ENCODE measurements around the gene WDR38.

WDR38 gene

DNA sequence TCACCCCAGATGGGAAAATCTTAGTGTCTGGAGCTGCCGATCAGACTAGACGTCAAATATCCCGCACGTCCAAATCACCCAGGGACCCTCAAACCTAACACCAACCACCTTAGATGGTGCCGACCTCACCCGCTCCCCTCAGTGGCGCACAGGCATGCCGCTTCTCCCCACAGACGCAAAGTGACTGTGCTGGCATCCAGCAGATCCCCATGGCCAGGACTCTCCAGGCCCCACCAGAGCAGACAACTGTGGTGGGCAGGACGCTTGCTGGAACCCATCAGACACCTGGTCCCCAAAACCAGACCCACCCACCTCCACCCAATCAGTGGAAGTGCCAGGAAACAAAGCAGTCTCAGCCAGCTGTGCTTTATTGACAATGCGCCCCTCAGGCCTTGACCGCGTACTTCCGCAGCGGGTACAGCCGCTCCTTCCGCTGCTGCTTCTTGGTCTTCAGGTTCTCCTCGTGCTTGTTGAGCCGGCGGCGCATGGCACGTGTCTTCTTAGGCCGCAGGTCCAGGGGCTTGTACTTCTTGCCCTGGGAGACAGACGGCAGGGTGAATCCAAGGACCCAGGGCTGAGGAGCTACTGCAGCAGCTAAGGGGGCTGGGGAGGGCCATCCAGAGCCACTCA lies 4.4 kb downstream of the WDR38 start:
- DNase-seq (ENCODE audit: low read depth in 4 of 4, low spot score in 1 of 4) = no peak

DNA sequence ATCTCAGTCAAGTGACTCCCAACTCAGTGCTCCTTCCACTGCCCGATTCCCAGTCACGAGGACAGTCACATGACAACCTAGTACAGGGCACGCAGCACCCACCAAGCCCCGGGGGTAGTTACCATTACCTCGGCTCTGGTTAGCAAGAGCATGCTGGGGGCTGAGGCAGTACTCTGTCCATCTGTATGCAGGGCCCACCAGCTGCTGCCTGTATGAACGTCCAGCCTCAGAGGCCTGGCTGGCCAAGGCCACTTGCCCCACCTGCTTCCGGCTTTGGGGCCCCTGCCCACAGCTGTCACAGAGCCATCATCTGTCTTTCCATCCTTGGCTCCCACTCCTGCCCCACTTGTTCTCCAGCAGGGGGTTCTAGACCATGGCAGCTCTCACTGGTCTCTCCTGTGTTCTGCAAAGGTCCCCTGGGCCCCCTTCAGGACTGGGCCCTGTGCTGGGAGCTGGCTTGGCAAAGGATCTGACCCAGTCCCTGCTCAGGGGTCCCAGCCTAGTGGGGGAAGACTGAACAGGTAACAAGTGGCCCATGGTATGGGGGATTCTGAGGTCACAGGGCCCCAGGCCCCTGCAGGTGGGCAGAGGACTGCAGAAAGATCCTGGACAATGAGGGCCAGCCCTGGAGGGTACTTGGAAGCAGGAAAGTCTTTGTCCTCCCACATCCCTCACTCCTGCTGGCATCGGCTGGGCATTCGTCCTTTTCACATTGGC lies 5.2 kb downstream of the WDR38 start:
- no peak for DNase-seq (ENCODE audit: low read depth in 4 of 4, low spot score in 1 of 4)

DNA sequence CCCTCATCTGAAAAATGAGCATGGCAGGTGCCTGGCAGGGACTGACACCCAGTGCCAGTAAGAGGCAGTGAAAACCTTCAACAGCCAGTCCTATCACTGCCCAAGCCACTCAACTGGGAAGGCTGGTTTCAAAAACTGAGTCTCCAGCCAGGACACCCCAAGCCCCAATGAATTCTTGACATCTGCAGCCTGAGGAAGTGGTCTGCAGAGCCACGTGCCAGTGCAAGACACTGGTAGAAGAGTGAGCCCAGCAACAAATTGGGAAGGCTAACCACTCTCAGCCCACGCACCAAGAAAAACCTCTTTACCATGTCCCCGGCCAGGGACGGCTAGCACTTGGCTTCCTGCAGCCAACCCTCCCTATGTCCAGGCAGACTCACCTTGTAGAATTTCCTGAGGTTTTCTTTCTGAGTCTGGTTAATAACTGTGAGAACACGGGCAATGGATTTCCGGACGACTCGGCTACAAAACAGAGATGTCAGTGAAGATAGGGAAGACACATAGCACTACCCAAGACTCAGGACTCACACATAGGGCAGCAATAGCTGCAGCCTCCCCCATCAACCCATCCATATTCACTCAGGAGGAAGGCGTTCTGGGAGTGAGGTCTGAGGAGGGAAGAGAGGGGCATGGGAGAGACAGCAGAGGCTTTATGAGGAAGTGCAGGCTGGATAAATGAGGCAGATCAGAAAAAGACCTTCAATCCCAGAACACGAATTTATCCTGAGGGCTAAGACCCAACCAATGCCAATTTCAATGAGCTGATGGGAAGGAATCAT lies 6.7 kb downstream of the WDR38 start:
- DNase-seq (ENCODE audit: low read depth in 4 of 4, low spot score in 1 of 4) = no peak

DNA sequence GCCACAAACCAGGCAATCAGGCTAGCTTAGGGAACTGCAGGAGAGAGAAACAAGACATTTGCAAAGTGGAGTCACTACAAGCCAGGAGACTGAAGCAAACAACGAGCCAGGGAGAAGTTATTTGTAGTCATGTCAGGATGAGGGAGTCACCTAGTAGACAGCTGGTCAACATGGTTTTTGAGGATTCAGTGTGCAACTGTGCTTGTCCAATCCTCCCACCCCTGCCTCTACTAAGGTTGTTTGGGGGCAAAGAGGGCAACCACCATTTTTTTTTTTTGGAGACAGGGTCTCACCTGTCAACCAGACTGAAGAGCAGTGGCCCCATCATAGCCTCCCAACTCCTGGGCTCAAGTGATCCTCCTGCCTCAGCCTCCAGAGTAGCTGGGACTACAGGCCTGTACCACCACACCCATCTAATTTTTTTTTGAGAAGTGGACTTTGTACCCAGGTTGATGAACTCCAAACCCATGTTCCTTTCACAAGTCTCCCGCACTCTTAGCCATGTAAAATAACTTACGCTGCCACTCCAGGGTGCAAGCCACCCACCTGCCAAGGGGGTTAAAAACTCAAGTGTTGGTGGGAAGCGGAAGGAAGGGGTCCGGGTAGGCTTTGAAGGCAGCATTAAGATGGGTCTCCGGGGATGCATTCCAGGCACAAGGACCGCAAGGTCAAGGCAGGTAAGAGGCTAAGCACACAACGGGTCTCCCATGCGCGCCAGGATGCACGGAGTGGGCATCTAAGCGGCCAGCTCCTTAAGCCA lies 7.5 kb downstream of the WDR38 start:
- DNase-seq (ENCODE audit: low read depth in 4 of 4, low spot score in 1 of 4) = no peak

DNA sequence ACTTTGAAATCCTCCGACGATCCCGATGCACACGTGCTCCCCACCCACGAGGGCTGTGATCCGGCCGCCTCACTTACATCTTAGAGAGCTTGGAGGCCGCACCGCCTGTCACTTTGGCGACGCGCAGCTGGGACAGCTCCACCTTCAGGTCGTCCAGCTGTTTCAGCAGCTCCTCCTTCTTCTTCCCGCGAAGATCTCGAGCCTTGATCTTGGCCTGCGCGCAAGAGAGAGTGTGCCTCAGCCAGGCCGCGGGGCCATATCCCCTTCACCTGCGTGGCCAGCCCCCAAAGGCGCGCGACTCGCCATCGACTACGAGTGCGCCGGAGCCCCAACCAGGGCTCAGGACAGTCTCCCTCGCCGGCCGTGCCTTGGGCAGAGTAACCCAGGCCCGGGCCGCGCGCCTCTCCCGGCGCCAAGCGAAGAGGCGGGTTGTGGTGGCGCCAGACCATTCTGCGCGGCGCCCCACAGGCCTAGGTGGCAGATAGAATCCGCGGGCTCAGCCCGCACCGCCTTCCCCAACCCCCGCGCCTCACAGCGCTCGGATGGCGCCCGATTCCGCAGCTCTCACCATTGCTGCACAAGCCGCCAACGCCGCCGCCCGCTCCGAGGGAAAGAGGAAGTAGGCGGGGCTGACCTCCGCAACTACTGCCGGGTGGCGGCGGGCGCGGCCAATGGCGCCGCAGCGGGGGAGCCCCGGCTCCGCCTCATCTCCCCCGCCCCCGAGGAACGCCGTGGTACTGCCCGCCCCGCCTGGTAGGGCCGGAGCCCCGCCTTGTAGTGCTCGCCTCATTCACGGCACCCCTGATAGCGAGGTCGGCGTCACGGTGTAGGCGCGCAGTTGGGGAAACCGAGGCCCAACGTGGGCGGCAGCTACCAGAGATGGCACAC lies 8.3 kb downstream of the WDR38 start, which contains the start of the genes ARPC5L and RPL35:
ARPC5L (plus strand) TSS at position 789 of the 888 bp plus-strand sequence. CDS start 7,161 bp downstream, outside the sequence.
RPL35 (minus strand) TSS at position 616 of the 888 bp plus-strand sequence; CDS start at position 571, 45 bp downstream.
- DNase-seq (ENCODE audit: low read depth in 4 of 4, low spot score in 1 of 4) = peak; percentile 89 to 96 (median 94)

DNA sequence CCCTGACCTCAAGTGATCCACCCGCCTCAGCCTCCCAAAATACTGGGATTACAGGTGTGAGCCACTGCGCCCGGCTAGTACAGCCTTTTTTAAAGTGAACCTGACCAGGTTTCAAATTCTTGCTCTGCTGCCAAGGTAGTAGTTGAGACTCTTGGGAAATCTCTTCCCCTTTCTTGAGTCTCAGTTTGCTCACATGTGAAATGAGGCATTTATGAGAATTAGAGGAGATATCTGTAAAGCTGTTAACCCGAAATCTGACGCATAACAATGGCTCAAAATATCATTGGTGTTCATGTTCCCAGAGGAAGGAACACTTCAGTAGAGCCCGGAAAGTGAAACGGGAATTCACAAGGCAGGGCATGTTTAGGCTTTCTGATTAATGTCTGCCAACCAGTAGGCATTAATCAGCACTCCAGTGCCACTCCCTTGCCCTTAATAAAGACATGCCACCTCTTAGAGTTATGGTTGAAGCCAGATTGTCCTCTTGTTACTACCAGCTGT lies 10.2 kb downstream of the WDR38 start:
- DNase-seq (ENCODE audit: low read depth in 4 of 4, low spot score in 1 of 4) = no peak

DNA sequence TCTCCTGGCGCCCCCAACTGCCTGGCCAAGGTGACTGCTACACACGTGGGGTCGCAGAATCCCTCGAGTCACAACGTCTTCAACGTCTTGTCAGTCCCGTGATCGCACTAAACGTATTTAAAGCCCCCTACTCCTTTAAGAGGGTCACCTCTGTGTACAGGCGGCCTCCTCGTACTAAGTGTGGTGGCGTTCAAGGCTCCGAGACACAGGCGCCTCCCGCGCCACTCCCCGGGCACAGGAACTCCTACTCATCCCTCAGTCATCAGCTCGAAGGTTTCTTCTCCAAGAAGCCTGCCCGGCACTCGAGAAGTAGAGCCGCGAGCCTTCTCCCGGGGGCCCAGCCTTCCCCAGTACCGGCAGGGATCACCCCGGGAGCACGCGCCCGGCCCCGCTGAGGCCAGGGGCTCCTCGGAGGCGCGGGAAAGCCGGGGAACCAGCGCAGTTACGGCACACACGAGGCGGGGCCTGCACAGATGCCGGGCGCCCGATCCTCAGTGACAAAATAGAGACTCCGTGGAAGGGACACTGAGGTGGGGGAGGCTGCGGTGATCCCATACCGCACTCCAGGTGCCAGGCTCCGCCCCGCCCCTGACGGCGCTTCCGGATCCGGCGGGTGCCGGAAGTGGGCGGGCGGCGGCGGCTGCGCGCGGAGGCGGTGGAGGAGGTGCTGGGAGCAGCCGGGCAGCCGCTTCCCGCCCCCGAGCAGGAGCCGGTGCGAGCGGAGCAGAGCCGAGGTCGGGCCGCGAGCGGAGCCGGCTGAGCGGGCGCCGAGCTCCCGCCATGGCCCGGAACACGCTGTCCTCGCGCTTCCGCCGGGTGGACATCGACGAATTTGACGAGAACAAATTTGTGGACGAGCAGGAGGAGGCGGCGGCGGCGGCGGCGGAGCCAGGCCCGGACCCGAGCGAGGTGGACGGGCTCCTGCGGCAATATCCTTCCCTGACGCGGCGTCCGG lies 15.5 kb downstream of the WDR38 start:
- DNase-seq (ENCODE audit: low read depth in 4 of 4, low spot score in 1 of 4) = peak; percentile 81 to 90 (median 87)

DNA sequence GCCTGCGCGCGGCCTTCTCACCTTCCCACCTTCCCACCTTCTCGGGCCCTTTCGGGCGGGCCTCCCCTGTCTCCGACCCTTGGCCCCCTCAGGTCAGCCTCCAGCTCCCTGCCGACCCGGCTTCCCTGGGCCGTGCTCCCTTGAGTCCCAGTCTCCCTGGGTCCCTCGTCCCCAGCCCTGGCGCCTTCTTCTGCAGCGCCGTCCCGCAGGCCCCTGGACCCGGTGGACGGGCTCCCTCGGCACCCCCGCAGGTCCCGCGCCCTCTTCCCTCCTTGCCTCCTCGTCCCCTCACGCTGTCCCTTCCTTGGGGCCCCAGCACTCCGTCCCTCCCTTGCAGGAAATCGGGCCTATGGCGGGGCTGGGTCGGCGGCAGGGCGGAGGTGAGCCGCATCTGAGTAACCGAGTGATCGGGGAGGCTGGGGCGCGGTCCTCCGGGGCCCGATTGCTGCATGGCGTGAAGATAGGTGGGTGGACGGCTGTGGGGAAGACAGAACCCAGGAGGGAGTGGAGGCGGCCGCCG lies 16.3 kb downstream of the WDR38 start:
- peak in 1 of 4 experiments; percentile 17 for DNase-seq (ENCODE audit: low read depth in 4 of 4, low spot score in 1 of 4)

DNA sequence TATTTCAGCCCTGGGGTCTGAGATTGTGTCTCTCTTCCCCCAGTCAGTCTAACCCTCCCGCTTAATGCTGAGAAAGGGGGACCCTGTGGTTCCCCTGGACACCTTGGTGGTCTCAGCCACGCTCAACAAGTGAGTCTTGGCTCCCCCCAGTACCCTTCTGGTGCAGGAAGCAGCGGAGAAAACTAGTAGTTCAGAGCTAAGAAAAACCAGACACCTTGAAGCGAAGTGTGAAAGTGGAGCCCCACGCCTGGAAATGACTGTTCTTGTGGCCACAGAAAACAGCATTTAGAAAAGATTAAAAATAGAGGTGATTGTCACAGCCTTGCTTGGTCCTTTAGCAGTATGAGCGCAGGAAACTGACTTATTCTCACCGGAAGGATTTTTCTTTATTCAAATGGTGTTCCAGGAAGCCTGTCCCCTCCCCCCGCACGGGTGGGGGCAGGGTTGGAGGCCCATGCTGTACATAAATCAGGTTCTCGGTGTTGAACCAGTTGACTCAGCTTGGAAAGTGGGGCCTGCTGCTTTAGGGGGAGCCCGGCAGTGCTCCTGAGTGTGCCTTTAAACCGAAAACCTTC lies 16.8 kb downstream of the WDR38 start:
- peak; percentile 73 to 91 (median 82) for DNase-seq (ENCODE audit: low read depth in 4 of 4, low spot score in 1 of 4)

DNA sequence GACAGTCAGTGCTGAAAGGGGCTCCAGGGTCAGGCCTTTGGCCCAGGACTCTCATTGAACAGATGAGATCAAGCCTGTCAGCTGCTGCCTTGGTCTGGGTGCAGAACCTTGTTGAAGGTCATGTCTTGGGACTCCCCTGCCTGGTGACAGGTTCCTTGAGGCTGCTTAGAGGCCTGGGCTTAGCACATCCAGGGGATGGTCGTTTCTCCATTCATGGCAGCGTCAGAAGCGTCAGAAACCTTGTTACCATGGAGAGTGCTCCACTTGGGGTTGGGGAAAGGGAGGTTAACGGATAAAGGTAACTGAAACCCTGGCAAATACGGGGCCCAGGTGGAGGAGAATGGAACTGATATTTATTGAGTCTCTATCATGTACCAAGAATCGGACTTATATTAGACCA lies 17.5 kb downstream of the WDR38 start:
- no peak for DNase-seq (ENCODE audit: low read depth in 4 of 4, low spot score in 1 of 4)

DNA sequence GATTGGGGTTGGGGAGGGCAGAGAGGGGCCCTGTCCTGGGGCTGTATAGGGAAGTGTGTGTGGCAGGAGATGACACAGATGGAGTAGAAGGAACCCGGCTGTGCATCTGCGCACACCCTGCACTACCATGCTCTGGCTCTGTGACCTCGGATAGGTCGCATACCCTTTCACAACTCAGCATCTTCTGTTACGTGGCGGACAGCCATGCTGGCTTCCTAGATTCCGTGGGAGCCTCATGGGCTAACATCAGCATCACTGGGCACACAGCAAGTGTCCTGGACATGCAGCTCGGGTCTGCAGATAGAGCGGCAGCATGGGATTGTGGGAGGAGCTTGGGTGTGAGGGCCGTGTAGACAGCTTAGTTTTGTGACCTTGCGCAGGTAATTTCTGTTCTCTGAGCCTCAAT lies 17.9 kb downstream of the WDR38 start:
- no peak for DNase-seq (ENCODE audit: low read depth in 4 of 4, low spot score in 1 of 4)

DNA sequence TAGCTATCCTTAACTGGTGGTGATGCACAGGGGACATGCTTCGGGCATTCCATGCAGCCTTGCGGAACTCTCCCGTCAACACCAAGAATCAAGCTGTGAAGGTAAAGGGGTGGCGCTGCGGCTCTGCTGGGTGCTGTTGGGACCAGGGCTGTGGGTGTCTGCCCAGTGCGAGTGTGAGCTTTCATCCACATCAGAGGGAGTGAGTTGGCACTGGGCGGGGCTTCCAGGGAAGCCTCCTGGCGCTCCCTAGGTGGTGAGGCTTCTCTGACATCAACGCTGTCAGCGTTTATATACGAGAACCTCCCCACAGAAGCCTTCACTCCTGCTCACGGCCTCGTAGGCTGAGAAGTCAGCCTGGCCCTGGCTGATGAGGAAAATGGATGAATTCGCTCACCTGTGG lies 20.4 kb downstream of the WDR38 start:
- DNase-seq (ENCODE audit: low read depth in 4 of 4, low spot score in 1 of 4) = no peak

DNA sequence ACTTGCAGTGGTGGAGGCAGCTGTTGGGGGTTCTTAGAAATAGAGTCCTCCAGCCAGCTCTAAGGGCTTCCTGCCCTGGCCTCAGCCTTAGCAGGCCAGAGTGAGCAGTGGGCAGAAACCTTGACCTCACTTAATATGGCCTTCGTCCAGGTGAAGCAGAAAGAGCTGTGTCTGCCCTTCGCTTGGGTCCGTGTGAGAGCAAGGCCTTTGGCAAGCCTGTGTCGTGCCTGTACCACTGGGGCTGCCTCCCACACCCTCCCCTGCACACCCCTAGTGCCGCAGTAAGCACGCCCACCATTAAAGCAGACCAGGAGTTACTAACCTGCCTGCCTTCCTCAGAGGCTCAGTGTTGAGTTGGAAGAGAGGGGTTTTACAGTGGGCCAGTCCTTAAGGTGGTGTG lies 22.2 kb downstream of the WDR38 start:
- DNase-seq (ENCODE audit: low read depth in 4 of 4, low spot score in 1 of 4) = no peak

DNA sequence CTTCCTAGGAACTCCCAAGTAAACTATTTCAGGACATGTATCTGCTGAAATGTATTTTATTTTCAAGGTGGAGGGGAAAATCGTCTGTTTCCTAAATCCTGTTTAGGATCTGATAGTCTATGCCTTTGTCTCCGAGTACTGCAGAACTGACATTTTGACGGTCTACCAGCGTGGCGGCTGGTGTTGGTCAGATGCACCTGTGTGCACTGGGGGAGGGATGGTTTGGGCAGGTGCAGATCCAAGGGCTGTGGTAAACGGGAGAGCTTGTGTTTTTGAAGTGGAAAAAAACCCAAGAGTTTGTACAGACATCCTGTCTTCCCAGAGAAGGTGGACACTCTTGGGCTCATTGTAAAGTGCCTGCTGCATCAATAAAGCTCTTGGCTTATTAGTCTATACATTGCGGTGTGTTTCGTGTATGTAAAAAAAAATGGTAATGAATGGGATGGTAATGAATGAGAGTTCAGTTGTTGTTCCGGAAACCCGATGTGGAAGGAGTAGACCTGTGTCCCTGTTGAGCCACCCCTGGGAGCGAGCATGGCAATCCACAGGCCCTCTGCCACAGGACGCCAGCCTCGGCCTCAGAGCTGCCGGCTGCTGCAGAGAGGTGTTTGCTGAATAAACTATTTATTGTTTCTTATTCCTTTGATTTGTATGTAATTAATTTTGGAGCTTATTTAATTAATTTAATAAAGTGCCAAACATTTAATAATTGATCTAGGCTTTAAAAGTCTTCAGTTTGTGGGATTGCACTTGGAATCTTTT lies 23.9 kb downstream of the WDR38 start:
- DNase-seq (ENCODE audit: low read depth in 4 of 4, low spot score in 1 of 4) = no peak

DNA sequence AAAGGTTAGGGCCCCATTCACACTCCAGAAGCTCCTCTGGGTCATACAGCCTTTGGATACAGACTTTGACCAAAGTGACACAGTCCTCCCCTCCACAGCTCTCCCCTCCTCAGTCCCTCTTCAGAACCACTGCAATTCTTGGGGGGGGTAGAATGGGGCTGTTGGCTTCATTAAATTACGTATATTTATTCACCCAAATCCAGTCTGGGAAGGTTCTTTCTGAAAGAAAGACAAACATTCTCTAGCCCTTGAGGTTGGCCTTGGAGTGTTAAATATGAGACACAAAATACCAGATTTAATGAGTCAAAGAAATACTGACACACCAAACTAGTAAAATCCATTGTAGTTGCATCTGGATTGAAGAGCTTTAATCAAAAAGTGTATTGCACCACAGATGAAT lies 24.8 kb downstream of the WDR38 start:
- no peak for DNase-seq (ENCODE audit: low read depth in 4 of 4, low spot score in 1 of 4)

DNA sequence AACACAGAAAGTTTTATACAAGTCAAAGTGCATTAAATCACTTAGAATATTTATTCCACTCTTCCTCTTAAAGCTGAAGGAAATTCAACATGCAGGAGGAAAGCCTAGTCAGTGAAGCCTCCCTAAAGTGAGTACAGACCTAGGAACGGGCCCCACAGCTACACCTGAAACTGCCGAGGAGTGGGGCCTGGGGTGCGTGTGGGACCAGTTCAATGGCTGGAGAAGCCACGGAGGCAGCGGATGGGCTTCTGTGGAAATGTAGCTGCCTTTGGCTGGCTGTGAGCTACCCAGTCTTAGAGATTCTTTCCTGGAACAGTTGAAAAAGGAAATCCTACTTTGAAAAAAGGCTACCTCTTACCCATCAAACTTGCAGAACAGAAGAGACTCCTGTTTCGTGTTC lies 25.3 kb downstream of the WDR38 start:
- DNase-seq (ENCODE audit: low read depth in 4 of 4, low spot score in 1 of 4) = no peak

DNA sequence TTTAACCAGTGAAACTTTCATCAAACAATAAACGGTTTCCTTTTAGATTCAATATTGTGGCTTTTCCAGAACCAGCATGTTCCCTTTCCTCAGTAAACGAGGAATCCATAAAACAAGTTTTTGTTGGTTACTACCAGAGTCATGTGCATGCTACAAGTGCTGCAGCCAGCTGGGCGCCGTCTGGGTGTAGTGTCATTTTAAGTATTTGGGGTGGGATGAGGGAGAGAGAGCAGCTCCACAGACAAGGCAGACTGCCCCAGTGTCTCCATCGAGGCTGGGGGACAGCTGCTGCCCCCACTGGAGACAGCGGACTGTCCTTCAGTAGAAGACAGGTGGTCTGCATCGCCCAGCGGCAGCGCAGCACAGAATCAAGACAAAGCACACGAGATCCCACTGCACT lies 26.0 kb downstream of the WDR38 start:
- no peak for DNase-seq (ENCODE audit: low read depth in 4 of 4, low spot score in 1 of 4)

DNA sequence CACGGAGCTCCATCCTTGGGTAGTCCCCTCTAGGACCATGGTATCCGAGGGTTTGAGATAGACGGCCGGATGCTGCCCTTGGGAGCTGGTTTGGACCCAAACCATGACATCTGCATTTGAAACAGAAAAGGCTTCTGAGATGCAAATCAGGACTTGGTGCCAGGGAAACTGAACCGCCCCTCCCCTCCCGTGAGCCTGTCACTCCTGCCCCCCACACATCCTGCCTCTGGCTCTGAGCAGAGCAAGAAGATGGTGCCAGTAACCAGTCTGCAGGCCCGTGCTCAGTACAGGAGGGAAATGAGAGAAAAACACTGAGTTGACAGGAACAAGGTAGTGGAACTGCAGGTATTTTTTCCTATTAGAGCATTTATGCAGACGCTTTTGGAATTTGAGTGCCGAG lies 27.2 kb downstream of the WDR38 start:
- no peak for DNase-seq (ENCODE audit: low read depth in 4 of 4, low spot score in 1 of 4)

Data from stimulated activated CD4-positive, alpha-beta T cell treated with anti-CD3 and anti-CD28 coated beads, Interleukin-1b, Interleukin-23, amount 100 ng/mL, for 24 hours (primary cell).